SK-N-SH (cell line): Measurements from ENCODE around the gene C11orf54. TPM values are rescaled to one million over a fixed set of nuclear protein-coding genes. Genes with fewer than 3 reads are reported as not detected.
A peak's percentile ranks its signal among the peaks of the same experiment; 100 is the strongest.

ENCODE experiments used
- CTCF ChIA-PET: fragments of 300-600, 350-600 bp; formaldehyde crosslinking; extraction: SDS; loops from one replicate; lab custom pipeline; 2021; lab: Yijun Ruan, JAX
- POLR2A ChIA-PET: fragments of 350-600 bp; sonication (Branson Sonifier 250); formaldehyde crosslinking; extraction: SDS; loops from one replicate; lab custom pipeline; 2020; ENCODE audit warnings: antibody characterized with exemption, inconsistent platforms; lab: Yijun Ruan, JAX
- DNase-seq: peaks from one replicate; pipeline ENCODE4 v3.0.0; 2012
- H2AFZ ChIP-seq: fragments of 200-600 bp; sonication (generic); 2 replicates; pipeline ENCODE4 v1.8.1; 2016; ENCODE audit warnings: antibody characterized with exemption, mild to moderate bottlenecking, low read depth
- H3F3A ChIP-seq: fragments of 200-600 bp; sonication (generic); replicated peaks from 2 replicates; pipeline ENCODE3; 2016; ENCODE audit warnings: antibody characterized with exemption, mild to moderate bottlenecking; ENCODE audit not compliant: insufficient read depth
- H3K27ac ChIP-seq, 2 experiments: fragments of 200-500 bp in 1 of 2; fragments of 200-600 bp in 1 of 2; sonication (Bioruptor generic) in 1 of 2; sonication (generic), shearing (Covaris generic) in 1 of 2; 2 replicates each; pipeline versions ENCODE4 v1.5.1 to v1.6.1; 2014 to 2016; ENCODE audit warnings: low read depth in 2 of 2, inconsistent platforms in 1 of 2, low read length in 1 of 2, mild to moderate bottlenecking in 1 of 2, mixed read lengths in 1 of 2
- H3K27me3 ChIP-seq: fragments of 200-600 bp; sonication (generic), shearing (Covaris generic); 2 replicates; pipeline ENCODE4 v1.6.1; 2016; ENCODE audit warnings: mixed run types; ENCODE audit not compliant: insufficient read depth
- H3K36me3 ChIP-seq, 2 experiments: fragments of 200-500 bp in 1 of 2; fragments of 200-600 bp in 1 of 2; sonication (Bioruptor generic) in 1 of 2; sonication (generic) in 1 of 2; replicated peaks in 1 of 2; 2 replicates each; pipeline versions ENCODE3 to v1.5.1; 2014 to 2016; ENCODE audit warnings: low read length in 1 of 2, mild to moderate bottlenecking in 1 of 2; ENCODE audit not compliant: insufficient read depth in 2 of 2, control insufficient read depth in 1 of 2
- H3K4me1 ChIP-seq, 2 experiments: fragments of 200-500 bp in 1 of 2; fragments of 200-600 bp in 1 of 2; sonication (Bioruptor generic) in 1 of 2; sonication (generic), shearing (Covaris generic) in 1 of 2; 2 replicates each; pipeline versions ENCODE4 v1.5.1 to v1.6.1; 2014 to 2016; ENCODE audit warnings: low read depth in 1 of 2, low read length in 1 of 2, mixed run types in 1 of 2; ENCODE audit not compliant: insufficient read depth in 2 of 2, control insufficient read depth in 1 of 2
- H3K4me2 ChIP-seq: fragments of 200-600 bp; sonication (generic), shearing (Covaris generic); 2 replicates; pipeline ENCODE4 v1.6.1; 2017; ENCODE audit warnings: mixed run types
- H3K4me3 ChIP-seq, 2 experiments: fragments of 200-500 bp in 1 of 2; fragments of 200-600 bp in 1 of 2; sonication (Bioruptor generic) in 1 of 2; sonication (generic), shearing (Covaris generic) in 1 of 2; 2 replicates each; pipeline versions ENCODE4 v1.5.1 to v1.8.1; 2014 to 2016; ENCODE audit warnings: low read depth in 2 of 2, inconsistent platforms in 1 of 2, low read length in 1 of 2, mild to moderate bottlenecking in 1 of 2, mixed read lengths in 1 of 2, moderate library complexity in 1 of 2
- H3K79me2 ChIP-seq: fragments of 200-600 bp; sonication (generic); 2 replicates; pipeline ENCODE4 v1.8.1; 2017; ENCODE audit warnings: mild to moderate bottlenecking; ENCODE audit not compliant: insufficient read depth
- H3K9ac ChIP-seq: fragments of 200-600 bp; sonication (generic); 2 replicates; pipeline ENCODE4 v1.6.1; 2017; ENCODE audit warnings: mixed run types
- H3K9me2 ChIP-seq: fragments of 200-600 bp; sonication (generic); 2 replicates; pipeline ENCODE4 v1.6.1; 2017; ENCODE audit warnings: mixed run types
- H3K9me3 ChIP-seq: fragments of 200-600 bp; sonication (generic); 2 replicates; pipeline ENCODE4 v1.6.1; 2017; ENCODE audit warnings: mixed run types, mild to moderate bottlenecking, moderate library complexity
- H4K20me1 ChIP-seq: fragments of 200-600 bp; sonication (generic); 2 replicates; pipeline ENCODE4 v1.6.1; 2017; ENCODE audit warnings: mild to moderate bottlenecking, mixed run types; ENCODE audit not compliant: insufficient read depth
- EP300 ChIP-seq, 2 experiments: IDR thresholded peaks; 2 replicates each; pipeline versions ENCODE4 v1.4.0 to v1.6.1; 2012; ENCODE audit warnings: borderline replicate concordance in 1 of 2, low read depth in 1 of 2, low read length in 1 of 2
- EZH2phosphoT487 ChIP-seq: fragments of 200-600 bp; sonication (generic); IDR thresholded peaks from 2 replicates; pipeline ENCODE4 v1.6.1; 2017; ENCODE audit warnings: low read depth, mixed run types, mild to moderate bottlenecking, antibody characterized with exemption, moderate library complexity, borderline replicate concordance
- FOSL2 ChIP-seq: IDR thresholded peaks from 2 replicates; pipeline ENCODE4 v1.4.0; 2012; ENCODE audit warnings: low read depth, mild to moderate bottlenecking, moderate library complexity, borderline replicate concordance
- FOXJ3 ChIP-seq: sonication (generic); formaldehyde crosslinking; IDR thresholded peaks from 2 replicates; pipeline ENCODE4 v1.5.1; 2020; ENCODE audit warnings: mild to moderate bottlenecking, missing genetic modification reagents
- GABPA ChIP-seq: IDR thresholded peaks from 2 replicates; pipeline ENCODE4 v1.4.0; 2012; ENCODE audit warnings: low read depth, mild to moderate bottlenecking
- GATA2 ChIP-seq: sonication (generic); formaldehyde crosslinking; IDR thresholded peaks from 2 replicates; pipeline ENCODE4 v1.5.0; 2020; ENCODE audit warnings: mild to moderate bottlenecking, missing genetic modification reagents
- JUND ChIP-seq: IDR thresholded peaks from 2 replicates; pipeline ENCODE4 v1.4.0; 2012
- MEF2A ChIP-seq: IDR thresholded peaks from 2 replicates; pipeline ENCODE4 v1.4.0; 2012; ENCODE audit warnings: low read depth, borderline replicate concordance
- MXI1 ChIP-seq: IDR thresholded peaks from 2 replicates; pipeline ENCODE4 v1.6.1; 2012; ENCODE audit warnings: mild to moderate bottlenecking, low read depth, low read length, improper control_type of control experiment
- NFIC ChIP-seq: IDR thresholded peaks from 2 replicates; pipeline ENCODE4 v1.4.0; 2012; ENCODE audit warnings: borderline replicate concordance
- RAD21 ChIP-seq: IDR thresholded peaks from 2 replicates; pipeline ENCODE4 v1.6.1; 2012; ENCODE audit warnings: mild to moderate bottlenecking, low read length
- SIN3A ChIP-seq: IDR thresholded peaks from 2 replicates; pipeline ENCODE4 v1.6.1; 2012; ENCODE audit warnings: low read depth, mild to moderate bottlenecking, low read length, moderate library complexity, borderline replicate concordance
- SMC3 ChIP-seq: IDR thresholded peaks from 2 replicates; pipeline ENCODE4 v1.6.1; 2012; ENCODE audit warnings: low read depth, low read length, improper control_type of control experiment
- TAF1 ChIP-seq: IDR thresholded peaks from 2 replicates; pipeline ENCODE4 v1.6.1; 2012; ENCODE audit warnings: low read depth, mild to moderate bottlenecking, low read length, moderate library complexity, borderline replicate concordance
- YY1 ChIP-seq: IDR thresholded peaks from 2 replicates; pipeline ENCODE4 v1.4.0; 2012; ENCODE audit warnings: low read depth, mild to moderate bottlenecking
- WGBS: methylation state at CpG from one replicate; pipeline ENCODE4 v1.1.6; 2017; ENCODE audit warnings: low lambda C conversion rate; 5-methylcytosine and 5-hydroxymethylcytosine counted together
- polyA plus RNA-seq, 3 experiments: library from polyadenylated mRNA; depleted of rRNA; stranded (reverse); fragments of >200 nt; gene quantifications; 2 replicates each; pipeline ENCODE4 v1.2.3, GENCODE V29; 2012
- TF ChIP-seq, protein P1 (sequence below): fragments of 150-350 bp; IDR thresholded peaks from 2 replicates; pipeline ENCODE4 v1.6.1; 2017; ENCODE audit warnings: antibody characterized with exemption, low read length, low read depth, borderline replicate concordance
- TF ChIP-seq, protein P2 (sequence below): IDR thresholded peaks from 2 replicates; pipeline ENCODE4 v1.4.0; 2012; ENCODE audit warnings: low read depth, borderline replicate concordance
- TF ChIP-seq, protein P3 (sequence below): IDR thresholded peaks from 2 replicates; pipeline ENCODE4 v1.6.1; 2012; ENCODE audit warnings: mild to moderate bottlenecking, low read depth, low read length, moderate library complexity

C11orf54 gene
- polyA plus RNA-seq, 1 of the 3 experiments (the other 2 are of a cell fraction) = 7.7 TPM

DNA sequence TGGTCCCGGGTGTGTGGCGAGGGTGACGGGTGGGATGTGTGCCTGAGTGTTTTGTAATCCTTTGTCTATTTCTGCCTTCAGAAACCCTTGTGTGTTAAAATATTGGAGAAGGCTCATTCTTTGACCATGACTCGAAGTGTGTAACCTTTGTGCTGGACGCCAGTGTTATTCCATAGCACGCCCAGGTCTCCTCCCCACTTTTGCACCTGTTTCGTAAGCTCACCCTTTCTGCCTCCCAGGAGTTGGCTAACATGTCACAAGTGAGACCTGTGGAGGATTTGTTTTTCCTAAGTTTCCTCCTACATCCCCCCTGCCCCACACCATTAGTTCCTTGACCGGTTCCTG, 382 bp downstream of the C11orf54 start:
- Histone ChIP-seq H3K4me1 (peaks cover 8 to 14% of the 10 kb centered on the region in 2 experiments; a peak in 3 of 4 replicates), H3F3A (peaks cover 20% of the 10 kb centered on the region), H4K20me1 (peaks cover 37% of the 10 kb centered on the region), H2AFZ (peak overlapping the region; percentile 80), H3K79me2 (peaks cover 59% of the 10 kb centered on the region), H3K27ac (peak overlapping the region; percentile 86 to 93), H3K9me3 (no peaks in the 10 kb centered on the region), H3K4me3 (peak overlapping the region; percentile 94 to 95), H3K9ac (peak overlapping the region; percentile 98), H3K36me3 (peaks cover 32 to 43% of the 10 kb centered on the region in 2 experiments), H3K4me2 (peak overlapping the region; percentile 81), H3K9me2 (no peaks in the 10 kb centered on the region), H3K27me3 (no peaks in the 10 kb centered on the region)
- POLR2A ChIA-PET = interaction anchor here (0.6 to 3.3 kb wide), 18 partner anchors 9 to 1026 kb away, joined by 3 to 72 read pairs (median 3); partner anchors contain the start of genes AMOTL1, CEP295, MED17 and VSTM5
- TF ChIP-seq RAD21 (no peak), FOSL2 (no peak), EP300 (IDR thresholded peaks at IDR 0.05; ENCODE audit: borderline replicate concordance in 1 of 2, low read depth in 1 of 2, low read length in 1 of 2) (no peak), EZH2phosphoT487 (no peak), JUND (no peak), GATA2 (CRISPR knock-in tag) (no peak), NFIC (no peak), FOXJ3 (no peak), YY1 (no peak), MEF2A (no peak), MXI1 (no peak), TAF1 (no peak), SIN3A (no peak), SMC3 (no peak), GABPA (no peak)
- TF ChIP-seq, protein P1, sequence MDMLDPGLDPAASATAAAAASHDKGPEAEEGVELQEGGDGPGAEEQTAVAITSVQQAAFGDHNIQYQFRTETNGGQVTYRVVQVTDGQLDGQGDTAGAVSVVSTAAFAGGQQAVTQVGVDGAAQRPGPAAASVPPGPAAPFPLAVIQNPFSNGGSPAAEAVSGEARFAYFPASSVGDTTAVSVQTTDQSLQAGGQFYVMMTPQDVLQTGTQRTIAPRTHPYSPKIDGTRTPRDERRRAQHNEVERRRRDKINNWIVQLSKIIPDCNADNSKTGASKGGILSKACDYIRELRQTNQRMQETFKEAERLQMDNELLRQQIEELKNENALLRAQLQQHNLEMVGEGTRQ = no peak
- TF ChIP-seq, protein P2, sequence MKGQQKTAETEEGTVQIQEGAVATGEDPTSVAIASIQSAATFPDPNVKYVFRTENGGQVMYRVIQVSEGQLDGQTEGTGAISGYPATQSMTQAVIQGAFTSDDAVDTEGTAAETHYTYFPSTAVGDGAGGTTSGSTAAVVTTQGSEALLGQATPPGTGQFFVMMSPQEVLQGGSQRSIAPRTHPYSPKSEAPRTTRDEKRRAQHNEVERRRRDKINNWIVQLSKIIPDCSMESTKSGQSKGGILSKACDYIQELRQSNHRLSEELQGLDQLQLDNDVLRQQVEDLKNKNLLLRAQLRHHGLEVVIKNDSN = no peak
- TF ChIP-seq, protein P3, sequence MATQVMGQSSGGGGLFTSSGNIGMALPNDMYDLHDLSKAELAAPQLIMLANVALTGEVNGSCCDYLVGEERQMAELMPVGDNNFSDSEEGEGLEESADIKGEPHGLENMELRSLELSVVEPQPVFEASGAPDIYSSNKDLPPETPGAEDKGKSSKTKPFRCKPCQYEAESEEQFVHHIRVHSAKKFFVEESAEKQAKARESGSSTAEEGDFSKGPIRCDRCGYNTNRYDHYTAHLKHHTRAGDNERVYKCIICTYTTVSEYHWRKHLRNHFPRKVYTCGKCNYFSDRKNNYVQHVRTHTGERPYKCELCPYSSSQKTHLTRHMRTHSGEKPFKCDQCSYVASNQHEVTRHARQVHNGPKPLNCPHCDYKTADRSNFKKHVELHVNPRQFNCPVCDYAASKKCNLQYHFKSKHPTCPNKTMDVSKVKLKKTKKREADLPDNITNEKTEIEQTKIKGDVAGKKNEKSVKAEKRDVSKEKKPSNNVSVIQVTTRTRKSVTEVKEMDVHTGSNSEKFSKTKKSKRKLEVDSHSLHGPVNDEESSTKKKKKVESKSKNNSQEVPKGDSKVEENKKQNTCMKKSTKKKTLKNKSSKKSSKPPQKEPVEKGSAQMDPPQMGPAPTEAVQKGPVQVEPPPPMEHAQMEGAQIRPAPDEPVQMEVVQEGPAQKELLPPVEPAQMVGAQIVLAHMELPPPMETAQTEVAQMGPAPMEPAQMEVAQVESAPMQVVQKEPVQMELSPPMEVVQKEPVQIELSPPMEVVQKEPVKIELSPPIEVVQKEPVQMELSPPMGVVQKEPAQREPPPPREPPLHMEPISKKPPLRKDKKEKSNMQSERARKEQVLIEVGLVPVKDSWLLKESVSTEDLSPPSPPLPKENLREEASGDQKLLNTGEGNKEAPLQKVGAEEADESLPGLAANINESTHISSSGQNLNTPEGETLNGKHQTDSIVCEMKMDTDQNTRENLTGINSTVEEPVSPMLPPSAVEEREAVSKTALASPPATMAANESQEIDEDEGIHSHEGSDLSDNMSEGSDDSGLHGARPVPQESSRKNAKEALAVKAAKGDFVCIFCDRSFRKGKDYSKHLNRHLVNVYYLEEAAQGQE = no peak
- CTCF ChIA-PET = interaction anchor here (0.6 to 1.4 kb wide), 2 partner anchors 42 to 508 kb away, joined by 3 to 5 read pairs; partner anchors contain the start of gene MED17
- 3% methylated on average over 8 of the region's 8 CpGs for WGBS
- no peak for DNase-seq
